HUES48 (cell line): ENCODE results near the gene CCNY.

Experiments used
- H3K27ac ChIP-seq: one replicate; pipeline ENCODE4 v1.7.0; 2013; ENCODE audit warnings: low read depth, low read length, inconsistent platforms
- H3K27me3 ChIP-seq: 2 replicates; pipeline ENCODE4 v1.6.1; 2013; ENCODE audit warnings: mild to moderate bottlenecking, low read length; ENCODE audit not compliant: control insufficient read depth, insufficient read depth
- H3K36me3 ChIP-seq: 2 replicates; pipeline ENCODE4 v1.6.1; 2013; ENCODE audit warnings: low read length; ENCODE audit not compliant: control insufficient read depth, insufficient read depth
- H3K4me1 ChIP-seq: 2 replicates; pipeline ENCODE4 v1.6.1; 2013; ENCODE audit warnings: mild to moderate bottlenecking, low read length; ENCODE audit not compliant: control insufficient read depth, insufficient read depth
- H3K4me3 ChIP-seq: 2 replicates; pipeline ENCODE4 v1.5.1; 2013; ENCODE audit warnings: mild to moderate bottlenecking, low read depth, low read length
- H3K9ac ChIP-seq: 2 replicates; pipeline ENCODE4 v1.6.1; 2013; ENCODE audit warnings: mild to moderate bottlenecking, low read depth, low read length, moderate library complexity
- H3K9me3 ChIP-seq: 2 replicates; pipeline ENCODE4 v1.6.1; 2013; ENCODE audit warnings: low read length; ENCODE audit not compliant: control insufficient read depth, insufficient read depth

Gene CCNY

DNA sequence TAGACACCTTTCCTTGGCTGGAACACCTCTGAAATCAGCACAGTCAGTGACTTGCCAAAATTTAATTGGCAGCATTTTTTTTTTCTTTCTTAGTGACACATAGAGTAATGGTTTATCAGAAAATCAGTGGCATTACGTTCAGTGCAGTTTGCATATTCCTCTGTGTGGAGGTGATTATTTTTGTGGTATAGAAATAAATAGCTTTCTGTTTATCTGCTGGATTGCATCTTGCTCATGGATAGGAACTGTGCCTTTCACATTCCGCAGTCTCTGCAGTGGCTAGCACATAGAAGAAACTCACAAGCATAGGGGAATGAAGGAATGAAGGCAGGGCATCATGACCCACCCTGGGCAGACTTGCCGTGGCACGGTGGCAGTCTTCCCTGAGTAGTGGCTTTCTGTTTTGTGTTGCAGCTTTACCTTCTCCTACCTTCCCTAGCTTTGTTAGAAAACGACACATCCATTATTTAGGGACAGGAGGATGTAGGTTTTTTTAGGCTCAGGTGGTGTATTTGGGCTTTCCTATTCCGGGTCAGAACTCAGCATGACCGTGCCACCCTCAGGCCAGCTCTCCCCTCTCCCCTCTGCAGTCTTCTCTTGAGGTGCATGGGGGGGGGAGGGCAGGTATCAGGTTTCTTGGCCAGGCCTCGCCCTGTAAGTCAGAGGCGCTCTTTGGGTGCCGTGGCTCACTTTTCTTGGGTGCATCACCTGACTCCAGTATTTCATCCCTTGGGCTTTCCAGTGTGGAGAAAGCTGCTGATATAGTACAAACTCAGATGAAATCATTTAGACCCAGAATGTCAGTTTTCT lies 156.3 kb downstream of the CCNY start:
- Histone ChIP-seq H3K27ac (no peak overlapping the region), H3K9me3 (no peaks in the 10 kb centered on the region), H3K36me3 (no peaks in the 10 kb centered on the region), H3K4me3 (no peak overlapping the region), H3K9ac (no peak overlapping the region), H3K27me3 (no peaks in the 10 kb centered on the region), H3K4me1 (peaks cover 24% of the 10 kb centered on the region)

DNA sequence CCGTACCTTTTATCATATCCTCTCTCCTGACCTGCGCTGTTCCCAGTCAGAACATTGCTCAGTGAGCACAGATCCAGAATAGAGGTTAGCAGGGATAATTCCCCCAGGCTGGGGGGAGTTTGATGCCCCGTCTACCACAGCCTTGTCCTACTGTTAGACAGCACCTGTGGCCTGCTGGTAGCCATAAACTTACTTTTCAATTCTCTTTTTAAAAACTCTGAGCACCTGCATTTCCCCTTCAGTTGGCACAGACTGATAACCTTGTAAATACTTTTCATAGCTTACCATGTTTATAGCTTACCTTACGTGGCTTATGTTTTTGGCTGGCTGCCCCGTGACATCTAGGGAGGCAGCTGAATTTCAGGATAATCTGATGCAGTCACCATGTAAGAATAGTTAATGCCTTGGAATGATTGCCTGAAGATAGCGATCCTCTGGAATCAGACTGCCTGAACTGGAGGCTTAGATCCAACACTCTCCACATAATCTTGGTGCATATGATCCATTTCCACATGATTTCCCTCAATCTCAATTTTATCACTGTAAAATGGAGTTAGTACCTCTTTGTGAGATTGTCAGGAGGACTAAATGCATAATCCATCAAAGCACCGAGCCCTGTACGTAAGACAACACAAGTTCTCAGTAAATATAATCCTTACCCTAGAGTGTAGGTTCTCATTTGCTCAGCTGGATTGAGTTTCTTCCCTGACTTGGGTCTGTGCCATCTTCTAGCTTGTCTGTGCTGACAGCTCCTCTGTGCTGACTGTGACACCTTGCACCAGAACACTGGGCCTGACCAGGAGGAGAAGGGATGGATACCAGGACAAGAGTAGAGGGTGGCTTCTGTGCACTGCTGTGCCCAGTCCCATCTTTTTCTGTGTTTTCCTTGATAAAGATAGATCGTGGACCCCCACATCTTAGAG lies 157.1 kb downstream of the CCNY start:
- Histone ChIP-seq H3K4me1 (peaks cover 24% of the 10 kb centered on the region), H3K36me3 (no peaks in the 10 kb centered on the region), H3K9me3 (no peaks in the 10 kb centered on the region), H3K4me3 (no peak overlapping the region), H3K9ac (no peak overlapping the region), H3K27me3 (no peaks in the 10 kb centered on the region), H3K27ac (no peak overlapping the region)

DNA sequence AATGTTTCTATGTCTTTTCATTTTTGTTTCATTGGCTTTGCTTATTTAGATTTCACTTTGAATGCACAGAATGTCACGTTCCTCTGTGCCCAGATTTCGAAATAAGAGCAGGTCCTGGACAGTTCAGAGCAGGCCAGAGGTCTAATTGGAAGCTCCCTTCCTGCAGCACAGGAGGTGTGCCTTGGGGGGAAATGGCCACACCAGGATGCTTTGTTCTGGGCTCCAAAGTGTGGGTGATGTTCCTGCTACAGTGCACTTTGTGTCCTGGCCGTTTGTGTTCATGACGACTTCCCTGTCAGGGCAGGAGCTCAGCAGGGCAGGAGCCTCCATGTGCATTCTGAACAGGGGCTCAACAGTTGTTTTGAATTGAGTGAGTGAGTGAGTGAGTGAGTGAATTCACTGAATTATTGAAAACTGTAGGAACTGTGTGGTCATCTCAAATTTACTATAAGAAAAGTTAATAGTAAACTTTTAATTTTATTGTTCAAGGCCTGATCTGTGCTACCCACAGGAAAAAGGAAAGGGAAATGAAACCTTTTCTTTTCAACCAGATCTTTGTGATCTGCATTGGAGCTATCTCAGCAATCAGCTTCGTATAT lies 159.3 kb downstream of the CCNY start:
- Histone ChIP-seq H3K36me3 (no peaks in the 10 kb centered on the region), H3K27ac (no peak overlapping the region), H3K4me3 (no peak overlapping the region), H3K9me3 (no peaks in the 10 kb centered on the region), H3K9ac (no peak overlapping the region), H3K4me1 (peaks cover 24% of the 10 kb centered on the region), H3K27me3 (no peaks in the 10 kb centered on the region)

DNA sequence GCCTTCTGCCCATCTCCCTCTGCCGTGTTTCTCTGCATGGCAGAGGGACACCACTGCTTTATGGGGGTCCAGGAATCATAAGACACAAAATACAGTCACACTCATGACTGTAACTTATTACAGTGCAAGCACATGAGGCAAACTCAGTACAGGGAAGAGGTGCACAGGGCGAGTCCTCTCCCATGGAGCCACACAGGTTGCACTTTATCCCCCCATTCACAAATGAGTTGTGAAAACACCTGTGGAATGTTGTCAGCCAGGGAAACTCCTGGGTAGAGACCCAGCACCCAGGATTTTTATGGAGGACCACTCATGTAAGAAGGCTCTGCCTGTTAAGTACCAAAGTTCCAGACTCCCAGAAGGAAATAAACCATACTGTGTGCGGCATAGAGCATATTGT lies 161.6 kb downstream of the CCNY start:
- no peak overlapping the region for H3K27ac ChIP-seq
- peaks cover 18% of the 10 kb centered on the region for H3K4me1 ChIP-seq
- H3K27me3 ChIP-seq = no peaks in the 10 kb centered on the region
- H3K9me3 ChIP-seq = no peaks in the 10 kb centered on the region
- no peak overlapping the region for H3K4me3 ChIP-seq
- no peak overlapping the region for H3K9ac ChIP-seq
- no peaks in the 10 kb centered on the region for H3K36me3 ChIP-seq

DNA sequence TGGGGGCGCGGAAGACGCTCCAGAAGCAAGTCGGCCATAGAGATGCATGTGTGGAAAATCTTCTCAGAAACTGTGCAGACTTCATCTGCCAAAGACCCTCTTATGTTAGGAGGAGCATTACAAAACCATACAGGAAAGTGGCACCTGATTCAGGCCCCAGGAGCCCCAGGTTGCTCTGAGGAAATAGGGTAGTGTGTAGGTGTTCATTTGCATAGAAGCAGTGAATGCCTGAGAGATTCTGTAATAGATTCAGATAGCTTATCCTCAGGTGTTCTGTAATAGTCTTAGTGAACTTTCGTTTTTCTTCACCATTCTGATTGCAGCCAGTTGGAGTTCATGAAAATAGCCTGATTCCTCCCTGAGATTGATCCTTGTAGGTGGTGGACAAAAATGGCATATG lies 162.4 kb downstream of the CCNY start:
- Histone ChIP-seq H3K9ac (no peak overlapping the region), H3K4me1 (peaks cover 13% of the 10 kb centered on the region), H3K9me3 (no peaks in the 10 kb centered on the region), H3K27me3 (no peaks in the 10 kb centered on the region), H3K27ac (no peak overlapping the region), H3K4me3 (no peak overlapping the region), H3K36me3 (no peaks in the 10 kb centered on the region)

DNA sequence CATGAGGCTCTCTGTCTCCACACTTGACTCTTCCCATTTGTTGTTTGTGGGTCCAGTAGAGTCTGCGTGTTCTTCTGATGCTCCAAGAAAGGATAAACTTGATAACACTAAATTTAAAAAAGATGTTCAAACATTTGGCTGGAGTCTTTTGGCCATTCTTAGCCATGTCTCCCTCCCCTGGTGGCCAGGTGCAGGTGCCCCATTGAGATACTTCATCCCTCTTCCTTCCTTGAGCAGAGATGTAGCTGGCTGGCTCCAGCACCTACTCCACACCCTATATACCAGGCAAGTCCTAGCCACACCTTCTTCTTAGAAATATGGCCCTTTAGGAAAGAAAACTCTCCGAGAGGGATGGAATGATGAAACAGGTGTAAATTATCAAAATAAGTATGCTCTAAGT lies 165.6 kb downstream of the CCNY start:
- H3K4me1 ChIP-seq = 0 out of 2 replicates have a peak, but pooled peaks cover 3% of the 10 kb centered on the region
- no peaks in the 10 kb centered on the region for H3K9me3 ChIP-seq
- no peak overlapping the region for H3K9ac ChIP-seq
- H3K4me3 ChIP-seq = no peak overlapping the region
- no peaks in the 10 kb centered on the region for H3K27me3 ChIP-seq
- H3K27ac ChIP-seq = no peak overlapping the region
- no peaks in the 10 kb centered on the region for H3K36me3 ChIP-seq

DNA sequence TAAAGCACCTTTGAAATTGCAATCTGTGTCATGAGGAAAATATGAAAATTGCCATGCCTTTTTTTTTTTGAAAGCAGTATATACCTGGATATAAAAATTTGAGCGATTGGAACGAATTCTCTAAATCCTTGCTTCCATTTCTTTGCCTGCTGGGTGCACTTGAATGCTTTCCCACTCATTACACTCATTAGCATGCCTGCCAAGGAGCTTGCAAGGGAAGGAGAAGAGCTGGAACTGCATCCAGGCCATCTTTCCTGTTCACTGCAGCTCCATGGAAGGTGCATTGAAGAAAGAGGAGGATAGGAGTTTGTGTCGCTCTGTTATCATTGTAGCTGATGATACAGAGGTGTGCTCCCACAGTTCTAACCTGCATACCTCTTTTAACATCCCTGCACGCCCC lies 166.4 kb downstream of the CCNY start:
- no peaks in the 10 kb centered on the region for H3K9me3 ChIP-seq
- H3K4me1 ChIP-seq = 0 out of 2 replicates have a peak, but pooled peaks cover 3% of the 10 kb centered on the region
- 0 out of 2 replicates have a peak, but pooled peaks cover 3% of the 10 kb centered on the region for H3K36me3 ChIP-seq
- H3K9ac ChIP-seq = no peak overlapping the region
- no peak overlapping the region for H3K4me3 ChIP-seq
- no peak overlapping the region for H3K27ac ChIP-seq
- no peaks in the 10 kb centered on the region for H3K27me3 ChIP-seq

DNA sequence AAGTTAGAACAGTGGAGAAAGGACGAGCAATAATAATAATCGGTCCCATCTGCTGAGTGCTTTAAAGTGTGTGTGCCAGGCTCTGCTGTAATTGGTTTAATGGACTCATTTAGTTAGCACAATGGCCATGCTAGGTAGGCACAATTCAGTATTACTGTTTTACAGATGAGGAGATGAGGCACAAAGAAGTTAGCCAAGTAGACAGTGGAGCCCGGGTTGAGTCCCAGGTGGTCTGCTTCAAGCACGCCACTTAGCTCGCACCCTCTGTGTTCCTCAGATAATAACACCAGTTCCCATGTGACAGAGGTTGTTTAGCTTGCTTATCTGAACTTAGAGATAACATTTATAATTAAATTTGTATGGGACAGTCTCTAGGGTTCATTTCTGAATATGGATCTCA lies 167.3 kb downstream of the CCNY start:
- H3K27me3 ChIP-seq = no peaks in the 10 kb centered on the region
- no peak overlapping the region for H3K27ac ChIP-seq
- H3K4me1 ChIP-seq = 0 out of 2 replicates have a peak, but pooled peaks cover 3% of the 10 kb centered on the region
- H3K36me3 ChIP-seq = 0 out of 2 replicates have a peak, but pooled peaks cover 3% of the 10 kb centered on the region
- H3K9me3 ChIP-seq = no peaks in the 10 kb centered on the region
- no peak overlapping the region for H3K4me3 ChIP-seq
- no peak overlapping the region for H3K9ac ChIP-seq

DNA sequence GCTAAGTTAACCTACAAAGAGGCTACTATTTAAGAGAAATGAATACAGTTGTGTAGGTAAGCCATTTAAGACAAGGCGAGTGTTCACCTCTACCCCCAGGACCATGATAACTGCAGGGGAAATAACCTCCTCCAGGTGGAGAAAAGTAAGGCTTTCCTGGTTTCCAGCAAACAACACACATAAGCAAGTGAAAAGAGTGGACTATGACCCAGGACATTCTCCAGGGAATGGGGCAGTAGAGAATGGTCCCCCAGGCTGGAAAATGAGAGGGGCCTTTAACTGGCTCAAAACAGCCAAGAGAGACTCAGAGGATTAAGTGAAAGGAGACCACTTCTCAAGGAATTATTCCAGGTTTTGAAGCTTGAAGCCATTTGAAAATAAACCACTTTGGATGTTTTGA lies 167.8 kb downstream of the CCNY start:
- no peaks in the 10 kb centered on the region for H3K27me3 ChIP-seq
- H3K4me3 ChIP-seq = no peak overlapping the region
- H3K36me3 ChIP-seq = 0 out of 2 replicates have a peak, but pooled peaks cover 3% of the 10 kb centered on the region
- no peak overlapping the region for H3K27ac ChIP-seq
- H3K4me1 ChIP-seq = 0 out of 2 replicates have a peak, but pooled peaks cover 3% of the 10 kb centered on the region
- H3K9ac ChIP-seq = no peak overlapping the region
- no peaks in the 10 kb centered on the region for H3K9me3 ChIP-seq

DNA sequence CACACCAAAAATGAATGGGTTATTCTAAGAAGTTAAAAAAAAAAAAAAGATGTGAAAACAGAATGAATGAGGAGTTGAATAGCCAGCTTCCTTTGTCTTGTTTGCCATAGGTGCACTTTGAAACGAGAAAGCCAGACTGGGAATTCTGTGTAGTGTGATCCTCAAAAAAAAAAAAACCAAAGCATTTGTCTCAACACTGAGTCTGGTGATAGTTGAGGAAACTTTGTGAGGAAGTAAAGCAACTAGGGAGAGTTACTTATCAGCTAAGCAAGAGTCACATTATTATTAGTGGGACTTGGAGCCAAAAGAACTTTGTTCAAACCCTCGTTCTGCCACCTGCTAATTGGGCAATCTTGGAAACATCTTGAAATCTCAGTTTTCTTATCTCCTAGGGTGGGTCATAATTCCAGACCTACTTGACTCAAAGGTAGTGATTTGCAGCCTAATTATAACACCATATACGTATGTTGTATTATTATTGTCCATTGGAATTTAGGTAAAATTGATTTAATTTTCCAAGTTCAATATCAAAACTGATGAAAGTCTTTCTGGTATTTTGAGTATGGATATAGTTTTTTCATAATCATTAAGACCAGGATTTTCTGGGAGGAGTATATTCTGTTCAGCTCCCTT lies 169.0 kb downstream of the CCNY start:
- peaks cover 3% of the 10 kb centered on the region; the same call in 1 of the 2 replicates for H3K4me1 ChIP-seq

More for the DNA sequence above, 169.0 kb downstream of the CCNY start:
- H3K36me3 ChIP-seq = 0 out of 2 replicates have a peak, but pooled peaks cover 3% of the 10 kb centered on the region
- no peak overlapping the region for H3K27ac ChIP-seq
- H3K9me3 ChIP-seq = no peaks in the 10 kb centered on the region
- no peak overlapping the region for H3K4me3 ChIP-seq
- H3K27me3 ChIP-seq = no peaks in the 10 kb centered on the region
- H3K9ac ChIP-seq = no peak overlapping the region
